H1 (cell line): Measurements from ENCODE around the gene ZNF362. TPM values are rescaled to one million over a fixed set of nuclear protein-coding genes. Genes with fewer than 3 reads are reported as not detected.

Experiments used
- microRNA counts: library from miRNA; unstranded; fragments of <30 nt; microRNA quantifications from one replicate; lab custom pipeline; 2015
- microRNA-seq, 2 experiments: library from miRNA; unstranded; fragments of <30 nt; microRNA quantifications; one replicate each; pipeline versions ENCODE4 to v1.2.0, GENCODE V29; 2016 to 2020; ENCODE audit warnings: borderline microRNAs expressed in 2 of 2, borderline number of aligned reads in 2 of 2, borderline replicate concordance in 1 of 2
- polyA plus RNA-seq, 7 experiments: library from polyadenylated mRNA; depleted of rRNA in 3 of 7; stranded (reverse) in 5 of 7; unstranded in 2 of 7; fragments of >200 nt in 5 of 7; fragments of 200-250 nt in 2 of 7; gene quantifications; 1 replicate in 5 of 7; 2 replicates in 1 of 7; 4 replicates in 1 of 7; pipeline versions ENCODE4 v1.2.1 to v1.2.3, GENCODE V29; 2011 to 2013; ENCODE audit warnings: missing spikeins in 2 of 7, mixed read lengths in 2 of 7
- small RNA-seq: library from polyadenylated mRNA; stranded (forward); fragments of <200 nt; extraction: miRNeasy Mini kit (QIAGEN cat#:217004); gene quantifications from one replicate; pipeline ENCODE3, GENCODE V24; 2013; ENCODE audit not compliant: insufficient read depth
- total RNA-seq: library from RNA; stranded (reverse); fragmentation: NEBNext Ultra II Directional; extraction: Animal tissue kit (Norgen Biotek cat#: 25700); gene quantifications from 2 replicates; pipeline ENCODE4 v1.2.1, GENCODE V29; 2021

ZNF362 gene
- total and polyA plus RNA-seq, 2 of the 8 experiments (the other 6 are each of a cell fraction or from before 2014, with no cell fraction given): 24.2 to 27.8 TPM

MicroRNAs encoded within 50 kb of the gene (microRNA counts, 767-probe panel; counts per million panel counts)
- microRNA hsa-miR-3605-5p (lab: Ali Mortazavi, UCI): 879 counts per million, percentile 95 among the panel's probes with 10 or more counts

Small RNA genes lying within 50 kb of the gene (microRNA-seq; reads per million reads assigned to microRNA genes)
- gene MIR3605: 0.20 to 0.46 reads per million in 2 experiments

Small RNA genes lying within 50 kb of the gene (small RNA-seq; reads per million reads assigned to genes)
- gene RN7SKP16: not detected

Other genes with a start within 250 kb of the ZNF362 start
- 127 and 137 TPM in 2 replicates for gene AK2, start 219.6 kb upstream of the ZNF362 start, total RNA-seq
- 92.3 and 110 TPM in 2 replicates for gene AK2, start 219.6 kb upstream of the ZNF362 start, polyA plus RNA-seq (2011; rRNA removed)
- 0.21 and 0.22 TPM in 2 replicates for gene AZIN2, start 175.3 kb upstream of the ZNF362 start, total RNA-seq
- 0.82 and 0.91 TPM in 2 replicates for gene AZIN2, start 175.3 kb upstream of the ZNF362 start, polyA plus RNA-seq (2011; rRNA removed)
- gene TRIM62, start 74.4 kb upstream of the ZNF362 start, total RNA-seq: 10.3 and 10.8 TPM in 2 replicates
- gene TRIM62, start 74.4 kb upstream of the ZNF362 start, polyA plus RNA-seq (2011; rRNA removed): 6.3 and 8.7 TPM in 2 replicates
- not detected in 2 replicates for gene A3GALT2, start 64.6 kb downstream of the ZNF362 start, total RNA-seq
- gene A3GALT2, start 64.6 kb downstream of the ZNF362 start, polyA plus RNA-seq (2011; rRNA removed): not detected in 2 replicates
- 5.6 and 6.1 TPM in 2 replicates for gene PHC2, start 174.6 kb downstream of the ZNF362 start, total RNA-seq
- 13.9 and 14.2 TPM in 2 replicates for gene PHC2, start 174.6 kb downstream of the ZNF362 start, polyA plus RNA-seq (2011; rRNA removed)
- gene ZSCAN20, start 216.2 kb downstream of the ZNF362 start, total RNA-seq: 3.4 and 3.7 TPM in 2 replicates
- gene ZSCAN20, start 216.2 kb downstream of the ZNF362 start, polyA plus RNA-seq (2011; rRNA removed): 0.70 and 0.93 TPM in 2 replicates